SK-N-SH (cell line): Measurements from ENCODE around the gene ARL1.

Source experiments
- CHD2 ChIP-seq: fragments of 150-350 bp; IDR thresholded peaks from 2 replicates; pipeline ENCODE4 v1.6.1; 2018; ENCODE audit warnings: low read length; ENCODE audit not compliant: partially characterized antibody
- CTCF ChIP-seq: fragments of 200-600 bp; sonication (generic); IDR thresholded peaks from 2 replicates; pipeline ENCODE4 v1.6.1; 2017; ENCODE audit warnings: antibody characterized with exemption, mild to moderate bottlenecking, moderate library complexity
- EZH2phosphoT487 ChIP-seq: fragments of 200-600 bp; sonication (generic); IDR thresholded peaks from 2 replicates; pipeline ENCODE4 v1.6.1; 2017; ENCODE audit warnings: low read depth, mixed run types, mild to moderate bottlenecking, antibody characterized with exemption, moderate library complexity, borderline replicate concordance
- FOXJ3 ChIP-seq: sonication (generic); formaldehyde crosslinking; IDR thresholded peaks from 2 replicates; pipeline ENCODE4 v1.5.1; 2020; ENCODE audit warnings: mild to moderate bottlenecking, missing genetic modification reagents
- IRF3 ChIP-seq: fragments of 150-350 bp; IDR thresholded peaks from 2 replicates; pipeline ENCODE4 v1.6.1; 2016; ENCODE audit warnings: mild to moderate bottlenecking, low read depth, low read length
- MAX ChIP-seq: IDR thresholded peaks from 2 replicates; pipeline ENCODE4 v1.4.0; 2012; ENCODE audit warnings: low read depth
- MEF2A ChIP-seq: IDR thresholded peaks from 2 replicates; pipeline ENCODE4 v1.4.0; 2012; ENCODE audit warnings: low read depth, borderline replicate concordance
- PBX3 ChIP-seq: IDR thresholded peaks from 2 replicates; pipeline ENCODE4; 2012
- POLR2AphosphoS5 ChIP-seq: IDR thresholded peaks from 2 replicates; pipeline ENCODE4 v1.6.1; 2012; ENCODE audit warnings: low read depth, low read length
- RAD21 ChIP-seq: IDR thresholded peaks from 2 replicates; pipeline ENCODE4 v1.6.1; 2012; ENCODE audit warnings: mild to moderate bottlenecking, low read length
- REST ChIP-seq: IDR thresholded peaks from 2 replicates; pipeline ENCODE4 v1.6.1; 2012; ENCODE audit warnings: mild to moderate bottlenecking, low read depth, low read length, moderate library complexity
- TCF12 ChIP-seq: IDR thresholded peaks from 2 replicates; pipeline ENCODE4 v1.4.0; 2012
- ZBTB33 ChIP-seq: IDR thresholded peaks from 2 replicates; pipeline ENCODE4 v1.4.0; 2012; ENCODE audit warnings: low read depth, borderline replicate concordance

GRCh38 chr12:101455685-101456084 is 48.1 kb upstream of the ARL1 start:
- no peak for TF ChIP-seq RAD21
- TF ChIP-seq PBX3: no peak
- no peak for TF ChIP-seq CTCF
- TF ChIP-seq CHD2: no peak
- no peak for TF ChIP-seq FOXJ3 (CRISPR knock-in tag)
- TF ChIP-seq POLR2AphosphoS5: no peak
- TF ChIP-seq MEF2A: no peak
- TF ChIP-seq REST: no peak
- TF ChIP-seq TCF12: no peak
- no peak for TF ChIP-seq EZH2phosphoT487
- TF ChIP-seq IRF3: no peak
- TF ChIP-seq MAX: no peak
- no peak for TF ChIP-seq ZBTB33
